T47D (cell line): ENCODE measurements around the gene MUCL3.
"Not testable (repeated sequence)": the region's sequence is repeated elsewhere in the genome, so short reads cannot be mapped to it uniquely, and the experiment has no call there.

Source experiments
- DNase-seq, 2 experiments: peaks; one replicate each; pipeline versions ENCODE4 v3.0.0 to v3.0.0-alpha.2; 2011 to 2012; ENCODE audit warnings: low read depth in 1 of 2, low spot score in 1 of 2
- JUND ChIP-seq: IDR thresholded peaks from 2 replicates; pipeline ENCODE4 v1.6.1; 2012; ENCODE audit warnings: low read depth
- in situ Hi-C: cut with HindIII; loops from 2 replicates; pipeline ENCODE4 v1.10.0; 2016; ENCODE audit warnings: low sequenced_read_pairs, low pct_unique_long_range_greater_than_20kb

MUCL3 gene

GRCh38 chr6:30940361-30940986 is at the start of gene MUCL3:
Gene MUCL3, plus strand, starts transcription at chr6:30940973. Its CDS starts 27 bp downstream, at chr6:30941000.
- no peak for TF ChIP-seq JUND
- no peak for DNase-seq
- in situ Hi-C loops: no loop called here

- in situ Hi-C loops: no loop called here
- TF ChIP-seq JUND: no peak
- DNase-seq: no peak
These were observed 49.4 kb upstream of the MUCL3 start for GRCh38 chr6:30891450-30891723.

- no peak for DNase-seq
- in situ Hi-C loops: no loop called here
- no peak for TF ChIP-seq JUND
These were observed 48.8 kb upstream of the MUCL3 start for GRCh38 chr6:30891816-30892538.

- no peak for TF ChIP-seq JUND
- no peak for DNase-seq
- in situ Hi-C loops: no loop called here
These were observed 47.7 kb upstream of the MUCL3 start for GRCh38 chr6:30893001-30893591.

- DNase-seq: no peak
- in situ Hi-C loops: no loop called here
- TF ChIP-seq JUND: no peak
These were observed 47.1 kb upstream of the MUCL3 start for GRCh38 chr6:30893666-30894065.

- no peak for DNase-seq
- TF ChIP-seq JUND: no peak
- in situ Hi-C loops: no loop called here
These were observed 46.4 kb upstream of the MUCL3 start for GRCh38 chr6:30894381-30894780.

- no peak for TF ChIP-seq JUND
- in situ Hi-C loops: no loop called here
These were observed 45.8 kb upstream of the MUCL3 start for GRCh38 chr6:30894935-30895334.

GRCh38 chr6:30895343-30895742 is 45.4 kb upstream of the MUCL3 start:
- in situ Hi-C loops: no loop called here
- no peak for DNase-seq
- TF ChIP-seq JUND: no peak

More at GRCh38 chr6:30894935-30895334, 45.8 kb upstream of the MUCL3 start:
- DNase-seq: no peak

GRCh38 chr6:30896541-30896940 is 44.2 kb upstream of the MUCL3 start:
- in situ Hi-C loops: no loop called here
- TF ChIP-seq JUND: no peak

GRCh38 chr6:30897882-30898281 is 42.9 kb upstream of the MUCL3 start:
- DNase-seq: no peak
- in situ Hi-C loops: no loop called here
- TF ChIP-seq JUND: no peak

More at GRCh38 chr6:30896541-30896940, 44.2 kb upstream of the MUCL3 start:
- DNase-seq: no peak

- in situ Hi-C loops: no loop called here
- TF ChIP-seq JUND: no peak
These were observed 41.9 kb upstream of the MUCL3 start for GRCh38 chr6:30898750-30899360.

GRCh38 chr6:30900863-30901417 is 39.8 kb upstream of the MUCL3 start:
- TF ChIP-seq JUND: no peak
- no peak for DNase-seq
- in situ Hi-C loops: no loop called here

More at GRCh38 chr6:30898750-30899360, 41.9 kb upstream of the MUCL3 start:
- no peak for DNase-seq

- in situ Hi-C loops: no loop called here
- no peak for TF ChIP-seq JUND
- DNase-seq: no peak
These were observed 39.3 kb upstream of the MUCL3 start for GRCh38 chr6:30901436-30901835.

GRCh38 chr6:30902196-30902595 is 38.6 kb upstream of the MUCL3 start:
- in situ Hi-C loops, DNase-seq: not testable (repeated sequence)
